Fibroblast of lung (primary cell): ENCODE results near the gene MYO9A.

Experiments used
- CTCF ChIP-seq, 2 donors: IDR thresholded peaks in 1 of 2; conservative IDR thresholded peaks in 1 of 2; 1 replicate in 1 of 2; 2 replicates in 1 of 2; pipeline ENCODE4 v1.5.1; 2011 to 2012; ENCODE audit warnings: low read length in 2 of 2, control low read depth in 1 of 2, inconsistent platforms in 1 of 2, low read depth in 1 of 2, mild to moderate bottlenecking in 1 of 2
- EZH2 ChIP-seq: IDR thresholded peaks from 2 replicates; pipeline ENCODE4 v1.5.1; 2012; ENCODE audit warnings: low read length, control low read depth, mild to moderate bottlenecking; ENCODE audit errors: missing control alignments

- TF ChIP-seq EZH2, result no peak
- TF ChIP-seq CTCF (conservative IDR thresholded peaks at IDR 0.05 in 1 of 2, IDR thresholded peaks at IDR 0.05 in 1 of 2; ENCODE audit: low read depth in 1 of 2, low read length in 2 of 2), result no peak
Observed at GRCh38 chr15:72065801-72066200, 52.1 kb downstream of the MYO9A start.
